NCI-H2196 treated with DMSO at 0.1 percent for 48 hours (cell line): ENCODE measurements around the gene CYBRD1.

Experiments
- DNase-seq: peaks from one replicate; lab custom pipeline; 2025; ENCODE audit not compliant: unreplicated experiment; lab: John Stamatoyannopoulos, UW

The CYBRD1 gene

DNA sequence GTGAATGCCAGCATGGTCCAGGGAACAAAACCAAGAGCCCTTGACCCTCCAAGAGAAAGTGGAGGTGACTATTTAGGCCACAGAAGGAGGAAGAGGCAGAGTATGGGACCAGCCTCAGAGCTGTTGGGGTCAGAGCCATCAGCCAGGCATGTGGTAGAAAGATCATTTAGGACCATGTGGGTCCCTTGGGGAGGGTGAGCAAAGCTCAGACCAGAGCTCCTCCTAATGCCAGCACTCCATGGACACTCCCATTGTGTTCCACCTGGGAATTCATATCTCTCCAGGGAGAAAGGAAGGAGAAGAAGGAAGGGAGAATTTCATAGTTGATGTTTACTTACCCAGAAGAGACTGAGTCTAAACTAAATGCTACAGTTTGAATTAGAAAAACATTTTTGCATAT is 73.2 kb downstream of the CYBRD1 start:
- no peak for DNase-seq

DNA sequence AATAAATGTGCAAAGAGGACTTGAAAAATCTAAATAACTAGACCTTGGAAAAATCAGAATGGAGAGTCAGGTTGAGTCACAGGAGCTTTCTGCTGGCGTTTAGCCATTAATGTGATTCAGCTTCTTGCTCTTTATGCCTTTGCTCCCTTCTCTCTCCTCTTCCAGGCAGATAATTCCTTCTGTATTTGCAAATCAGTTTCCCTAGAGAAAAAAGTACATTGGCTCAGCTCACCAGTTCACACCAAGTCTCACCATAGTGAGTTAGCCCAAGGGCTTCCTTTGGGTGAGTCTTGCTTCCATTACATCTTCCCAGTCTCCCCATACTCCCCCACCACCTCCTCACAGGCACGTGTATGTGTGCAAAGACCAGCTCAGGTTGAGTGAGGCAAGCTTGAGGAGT is 73.6 kb downstream of the CYBRD1 start:
- DNase-seq: no peak

DNA sequence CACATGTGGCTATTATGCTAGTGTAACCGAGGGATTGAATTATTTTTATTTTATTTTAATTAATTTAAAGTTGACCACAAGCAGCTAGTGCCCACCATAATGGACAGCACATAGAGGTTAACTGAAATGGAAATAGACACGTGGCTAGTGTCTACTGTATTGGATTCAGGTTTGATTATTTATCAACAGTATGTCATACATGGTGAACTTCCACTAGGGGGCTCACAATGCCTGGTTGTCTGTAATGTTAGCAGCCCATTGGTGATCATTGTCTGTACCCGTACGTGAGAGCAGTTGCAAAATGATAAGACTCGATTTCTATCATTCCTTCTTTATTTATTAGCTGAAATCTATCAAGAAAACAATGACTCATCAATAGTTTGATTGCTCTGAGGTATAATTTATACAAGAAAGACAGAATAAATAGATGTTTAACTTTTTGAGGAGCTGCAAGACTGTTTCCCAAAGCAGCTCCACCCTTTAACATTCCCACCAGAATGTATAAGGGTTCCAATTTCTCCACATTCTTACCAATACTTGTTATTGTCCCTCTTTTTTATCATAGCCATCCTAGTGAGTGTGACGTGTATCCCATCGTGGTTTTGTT is 76.5 kb downstream of the CYBRD1 start:
- DNase-seq: peak; percentile 42

DNA sequence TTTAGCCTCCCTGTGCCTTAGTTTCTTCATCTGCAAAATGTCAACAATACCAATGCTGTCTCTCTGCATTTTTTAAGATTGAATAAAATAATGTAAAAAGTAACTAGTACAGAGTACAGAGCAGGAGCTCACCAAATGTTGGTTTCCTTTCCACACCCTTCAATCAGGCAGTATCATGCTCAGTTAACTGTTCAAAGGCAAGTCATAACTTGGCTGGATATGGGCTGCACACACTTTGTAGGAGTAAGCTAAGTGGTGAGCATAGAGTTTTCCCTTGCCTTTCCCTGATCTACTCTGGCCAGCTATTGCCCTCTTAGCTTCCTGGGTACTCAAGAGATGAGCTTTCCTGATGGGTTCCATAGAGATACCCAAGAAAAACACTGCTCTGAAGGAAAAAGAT is 77.9 kb downstream of the CYBRD1 start:
- DNase-seq: no peak

DNA sequence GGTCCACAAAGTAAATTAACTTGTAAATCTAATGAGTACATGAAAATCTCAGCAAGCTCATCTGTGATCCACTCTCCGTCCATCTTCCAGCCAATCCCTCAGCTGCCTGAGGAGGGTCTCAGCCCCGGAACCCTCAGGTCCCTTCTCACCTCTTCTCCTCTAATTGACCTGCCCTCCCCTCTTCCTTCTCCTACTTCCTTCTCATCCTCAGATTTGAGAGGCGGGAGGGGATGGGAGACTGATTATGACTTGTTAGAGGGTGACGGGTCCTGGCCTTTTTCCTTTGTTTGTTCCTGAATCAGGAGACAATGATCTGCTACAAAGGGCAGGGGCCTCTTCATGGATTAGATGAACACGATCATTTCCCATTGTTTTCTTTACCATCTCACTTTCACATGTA is 80.1 kb downstream of the CYBRD1 start:
- DNase-seq: no peak
